IMR-90 (cell line): ENCODE data around the gene PCSK5.

Experiments used
- BHLHE40 ChIP-seq: fragments of 150-350 bp; IDR thresholded peaks from 2 replicates; pipeline ENCODE4 v1.6.1; 2016; ENCODE audit warnings: mild to moderate bottlenecking, low read depth, low read length
- CHD1 ChIP-seq: IDR thresholded peaks from 2 replicates; pipeline ENCODE4 v1.6.1; 2012; ENCODE audit warnings: low read depth, low read length, improper control_type of control experiment
- ELK1 ChIP-seq: fragments of 150-350 bp; IDR thresholded peaks from 2 replicates; pipeline ENCODE4 v1.6.1; 2016; ENCODE audit warnings: low read depth, mild to moderate bottlenecking, low read length, moderate library complexity, borderline replicate concordance
- FOS ChIP-seq: fragments of 150-350 bp; IDR thresholded peaks from 2 replicates; pipeline ENCODE4 v1.6.1; 2016; ENCODE audit warnings: low read depth, low read length
- MAZ ChIP-seq: IDR thresholded peaks from 2 replicates; pipeline ENCODE4 v1.6.1; 2012; ENCODE audit warnings: low read depth, mild to moderate bottlenecking, low read length, improper control_type of control experiment, moderate library complexity, borderline replicate concordance
- NFE2L2 ChIP-seq: fragments of 150-350 bp; IDR thresholded peaks from 2 replicates; pipeline ENCODE4 v1.6.1; 2016; ENCODE audit warnings: low read depth, mild to moderate bottlenecking, low read length
- POLR2A ChIP-seq: IDR thresholded peaks from 2 replicates; pipeline ENCODE4 v1.6.1; 2012; ENCODE audit warnings: mild to moderate bottlenecking, low read depth, low read length
- RAD21 ChIP-seq: IDR thresholded peaks from 2 replicates; pipeline ENCODE4 v1.6.1; 2012; ENCODE audit warnings: low read length, improper control_type of control experiment
- RCOR1 ChIP-seq: IDR thresholded peaks from 2 replicates; pipeline ENCODE4 v1.6.1; 2012; ENCODE audit warnings: mild to moderate bottlenecking, low read length, improper control_type of control experiment; ENCODE audit not compliant: insufficient replicate concordance
- RFX5 ChIP-seq: IDR thresholded peaks from 2 replicates; pipeline ENCODE4 v1.8.0; 2012; ENCODE audit warnings: low read depth, mild to moderate bottlenecking, low read length, moderate library complexity
- SMC3 ChIP-seq: fragments of 150-350 bp; IDR thresholded peaks from 2 replicates; pipeline ENCODE4 v1.6.1; 2016; ENCODE audit warnings: low read depth, mild to moderate bottlenecking, antibody characterized with exemption, low read length, moderate library complexity
- USF2 ChIP-seq: fragments of 150-350 bp; IDR thresholded peaks from 2 replicates; pipeline ENCODE4 v1.6.1; 2017; ENCODE audit warnings: mild to moderate bottlenecking, antibody characterized with exemption, low read length, low read depth
- TF ChIP-seq, protein P1 (sequence below): conservative IDR thresholded peaks from 2 replicates; pipeline ENCODE4 v1.5.1; 2012; ENCODE audit warnings: mild to moderate bottlenecking, low read depth, low read length, improper control_type of control experiment

DNA sequence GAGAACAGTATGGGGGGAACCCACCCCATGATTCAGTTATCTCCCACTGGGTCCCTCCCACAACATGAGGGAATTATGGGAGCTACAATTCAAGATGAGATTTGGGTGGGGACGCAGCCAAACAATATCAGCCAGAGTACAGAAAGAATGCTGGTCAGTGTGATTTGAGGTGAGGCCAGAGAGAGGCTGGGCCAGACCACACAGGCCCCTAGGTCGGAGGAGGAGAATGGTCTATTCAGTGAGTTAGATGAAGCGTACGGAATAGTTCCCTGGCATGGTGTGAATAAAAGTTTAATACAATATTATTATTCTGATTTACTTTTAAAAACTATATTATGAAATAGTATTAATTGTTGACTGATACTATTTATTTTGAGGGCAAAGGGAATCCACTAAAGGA is 39.7 kb downstream of the PCSK5 start:
- TF ChIP-seq, protein P1, sequence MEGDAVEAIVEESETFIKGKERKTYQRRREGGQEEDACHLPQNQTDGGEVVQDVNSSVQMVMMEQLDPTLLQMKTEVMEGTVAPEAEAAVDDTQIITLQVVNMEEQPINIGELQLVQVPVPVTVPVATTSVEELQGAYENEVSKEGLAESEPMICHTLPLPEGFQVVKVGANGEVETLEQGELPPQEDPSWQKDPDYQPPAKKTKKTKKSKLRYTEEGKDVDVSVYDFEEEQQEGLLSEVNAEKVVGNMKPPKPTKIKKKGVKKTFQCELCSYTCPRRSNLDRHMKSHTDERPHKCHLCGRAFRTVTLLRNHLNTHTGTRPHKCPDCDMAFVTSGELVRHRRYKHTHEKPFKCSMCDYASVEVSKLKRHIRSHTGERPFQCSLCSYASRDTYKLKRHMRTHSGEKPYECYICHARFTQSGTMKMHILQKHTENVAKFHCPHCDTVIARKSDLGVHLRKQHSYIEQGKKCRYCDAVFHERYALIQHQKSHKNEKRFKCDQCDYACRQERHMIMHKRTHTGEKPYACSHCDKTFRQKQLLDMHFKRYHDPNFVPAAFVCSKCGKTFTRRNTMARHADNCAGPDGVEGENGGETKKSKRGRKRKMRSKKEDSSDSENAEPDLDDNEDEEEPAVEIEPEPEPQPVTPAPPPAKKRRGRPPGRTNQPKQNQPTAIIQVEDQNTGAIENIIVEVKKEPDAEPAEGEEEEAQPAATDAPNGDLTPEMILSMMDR = no peak
- TF ChIP-seq RAD21 (no peak), RFX5 (no peak), POLR2A (no peak), USF2 (no peak), SMC3 (no peak), NFE2L2 (no peak), CHD1 (no peak), BHLHE40 (no peak), ELK1 (no peak), RCOR1 (no peak), MAZ (no peak), FOS (no peak)
